IMR-90 (cell line): ENCODE measurements around the gene LLPH. TPM values are rescaled to one million over a fixed set of nuclear protein-coding genes. Genes with fewer than 3 reads are reported as not detected.
A peak's percentile ranks its signal among the peaks of the same experiment; 100 is the strongest.

ENCODE experiments used
- BHLHE40 ChIP-seq: fragments of 150-350 bp; IDR thresholded peaks from 2 replicates; pipeline ENCODE4 v1.6.1; 2016; ENCODE audit warnings: mild to moderate bottlenecking, low read depth, low read length
- MAFK ChIP-seq: IDR thresholded peaks from 2 replicates; pipeline ENCODE4 v1.6.1; 2012; ENCODE audit warnings: low read depth, low read length, improper control_type of control experiment
- polyA plus RNA-seq, 3 experiments: library from polyadenylated mRNA; depleted of rRNA; stranded (reverse); fragments of >200 nt; gene quantifications; 2 replicates each; pipeline ENCODE4 v1.2.3, GENCODE V29; 2012; ENCODE audit warnings: low replicate concordance in 1 of 3
- total RNA-seq: library from RNA; depleted of rRNA; stranded (reverse); fragments of >200 nt; gene quantifications from 2 replicates; pipeline ENCODE4 v1.2.3, GENCODE V29; 2012
- TF ChIP-seq, protein P1 (sequence below): conservative IDR thresholded peaks from 2 replicates; pipeline ENCODE4 v1.5.1; 2012; ENCODE audit warnings: mild to moderate bottlenecking, low read depth, low read length, improper control_type of control experiment

LLPH gene
- total and polyA plus RNA-seq, 2 of the 4 experiments (the other 2 are of a cell fraction): 2.7 to 17.0 TPM

DNA sequence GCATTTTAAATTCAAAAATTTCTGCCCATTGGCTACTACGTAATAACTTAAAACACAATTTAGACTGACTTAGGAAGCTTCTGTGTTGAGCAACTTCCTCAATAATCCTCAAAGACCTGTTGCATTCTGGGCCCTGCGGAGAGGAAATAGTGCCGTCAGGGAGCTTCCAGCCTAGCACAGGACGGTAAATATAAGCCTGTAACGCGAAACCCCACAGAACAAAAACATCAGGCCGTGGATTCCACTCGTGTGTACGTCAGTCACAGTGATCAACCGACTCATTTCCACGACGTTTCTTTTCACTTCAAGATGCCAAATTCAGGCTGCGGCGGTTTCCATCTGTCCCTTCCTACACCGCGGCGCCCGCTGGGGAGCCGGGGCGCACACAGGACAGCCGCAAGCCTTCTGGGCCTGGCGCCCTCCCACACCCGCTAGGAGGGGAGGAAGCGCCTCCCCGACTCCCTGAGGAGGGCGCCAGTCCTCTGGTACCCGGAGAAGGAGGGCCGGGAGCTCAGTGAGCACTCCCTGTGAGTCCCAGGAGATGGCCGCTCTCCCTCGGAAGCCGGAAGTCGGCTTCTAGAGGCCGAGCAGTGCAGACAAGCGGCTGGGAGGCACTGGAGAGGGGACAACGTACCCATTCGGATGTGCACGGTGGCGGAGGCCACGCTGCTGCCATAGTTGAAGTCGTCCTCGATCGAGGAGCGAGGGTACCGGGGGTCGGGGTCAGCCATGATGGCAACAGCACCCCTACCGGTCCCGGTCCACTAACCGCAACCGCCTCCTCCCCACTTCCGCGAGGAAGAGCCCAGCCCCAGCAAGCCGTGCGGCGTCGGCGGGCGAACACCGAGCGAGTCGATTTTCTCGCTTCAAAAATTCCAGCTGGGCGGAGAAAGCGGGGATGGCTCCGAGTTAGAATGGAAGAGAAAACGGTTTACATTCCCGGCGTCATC is 38.9 kb upstream of the LLPH start, which contains the start of gene TMBIM4 (continued):
- TF ChIP-seq, protein P1, sequence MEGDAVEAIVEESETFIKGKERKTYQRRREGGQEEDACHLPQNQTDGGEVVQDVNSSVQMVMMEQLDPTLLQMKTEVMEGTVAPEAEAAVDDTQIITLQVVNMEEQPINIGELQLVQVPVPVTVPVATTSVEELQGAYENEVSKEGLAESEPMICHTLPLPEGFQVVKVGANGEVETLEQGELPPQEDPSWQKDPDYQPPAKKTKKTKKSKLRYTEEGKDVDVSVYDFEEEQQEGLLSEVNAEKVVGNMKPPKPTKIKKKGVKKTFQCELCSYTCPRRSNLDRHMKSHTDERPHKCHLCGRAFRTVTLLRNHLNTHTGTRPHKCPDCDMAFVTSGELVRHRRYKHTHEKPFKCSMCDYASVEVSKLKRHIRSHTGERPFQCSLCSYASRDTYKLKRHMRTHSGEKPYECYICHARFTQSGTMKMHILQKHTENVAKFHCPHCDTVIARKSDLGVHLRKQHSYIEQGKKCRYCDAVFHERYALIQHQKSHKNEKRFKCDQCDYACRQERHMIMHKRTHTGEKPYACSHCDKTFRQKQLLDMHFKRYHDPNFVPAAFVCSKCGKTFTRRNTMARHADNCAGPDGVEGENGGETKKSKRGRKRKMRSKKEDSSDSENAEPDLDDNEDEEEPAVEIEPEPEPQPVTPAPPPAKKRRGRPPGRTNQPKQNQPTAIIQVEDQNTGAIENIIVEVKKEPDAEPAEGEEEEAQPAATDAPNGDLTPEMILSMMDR: peak; percentile 34
- peak; percentile 24; the same call in 1 of the 2 replicates for TF ChIP-seq BHLHE40
- no peak; the same call in 1 of the 2 replicates for TF ChIP-seq MAFK
